UCSD-AML1 (cell line): ENCODE measurements around the gene PRKD1.

ENCODE experiments used
- DNase-seq: peaks from one replicate; lab custom pipeline; 2025; ENCODE audit not compliant: unreplicated experiment; lab: John Stamatoyannopoulos, UW

PRKD1 gene

DNA sequence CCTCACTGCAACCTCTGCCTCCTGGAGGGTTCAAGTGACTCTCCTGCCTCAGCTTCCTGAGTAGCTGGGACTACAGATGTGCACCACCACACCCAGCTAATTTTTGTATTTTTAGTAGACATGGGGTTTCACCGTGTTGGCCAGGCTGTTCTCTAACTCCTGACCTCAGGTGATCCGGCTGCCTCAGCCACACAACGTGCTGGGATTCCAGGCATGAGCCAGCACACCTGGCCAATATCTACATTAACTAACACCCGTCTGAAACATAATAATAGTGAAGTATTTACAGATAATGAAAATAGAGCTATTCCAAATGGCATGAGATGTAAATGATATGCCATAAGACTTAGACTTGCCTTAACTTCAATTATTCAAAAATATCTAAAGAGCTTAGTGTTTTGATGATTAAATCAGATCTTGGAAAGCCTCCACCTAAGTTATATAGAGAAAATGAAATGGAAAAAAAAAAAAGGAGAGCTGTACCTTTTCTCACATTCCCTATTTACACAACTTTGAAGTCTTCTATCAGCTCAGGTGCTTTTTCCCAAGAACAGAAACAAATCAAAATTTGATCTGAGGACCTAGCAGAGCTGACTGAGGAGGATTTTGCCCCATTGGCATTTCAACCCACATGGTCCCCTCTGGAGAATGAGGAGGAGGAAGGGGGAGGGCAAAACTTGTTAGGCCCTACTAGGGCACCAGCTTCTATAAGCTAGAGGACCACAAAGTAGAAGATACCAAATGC lies 309.2 kb downstream of the PRKD1 start:
- no peak for DNase-seq

DNA sequence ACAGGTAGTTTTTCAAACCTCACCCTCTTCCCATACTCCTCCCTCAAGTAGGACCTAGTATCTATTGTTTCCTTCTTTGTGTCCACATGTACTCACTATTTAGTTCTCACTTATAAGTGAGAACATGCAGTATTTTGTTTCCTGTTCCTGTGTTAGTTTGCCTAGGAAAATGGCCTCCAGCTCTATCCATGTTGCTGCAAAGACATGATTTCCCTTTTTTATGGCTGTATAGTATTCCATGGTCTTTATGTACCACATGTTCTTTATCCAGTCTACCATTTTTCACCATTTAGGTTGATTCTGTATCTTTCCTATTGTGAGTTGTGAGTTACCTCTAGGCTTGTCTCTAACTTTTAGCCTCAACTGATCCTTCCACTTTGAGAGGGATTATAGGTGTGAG lies 310.7 kb downstream of the PRKD1 start:
- no peak for DNase-seq

DNA sequence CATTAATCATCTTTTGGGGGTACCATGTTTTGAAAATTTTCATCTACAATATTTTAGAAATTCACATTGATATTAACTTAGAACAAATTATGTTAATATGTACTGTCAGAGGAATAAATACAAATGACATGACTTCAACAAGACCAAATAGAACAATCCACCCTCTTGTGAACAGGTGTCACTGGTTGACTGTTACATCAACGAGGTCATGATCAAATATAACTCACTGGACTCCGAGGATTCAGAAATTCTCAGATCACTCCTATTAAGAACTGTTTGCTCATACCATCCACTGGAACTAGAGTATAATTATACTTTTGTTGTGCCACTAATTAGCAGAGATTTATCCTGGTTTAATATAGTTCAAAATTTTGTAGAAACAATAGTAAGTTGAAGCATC lies 318.8 kb downstream of the PRKD1 start:
- DNase-seq: no peak

DNA sequence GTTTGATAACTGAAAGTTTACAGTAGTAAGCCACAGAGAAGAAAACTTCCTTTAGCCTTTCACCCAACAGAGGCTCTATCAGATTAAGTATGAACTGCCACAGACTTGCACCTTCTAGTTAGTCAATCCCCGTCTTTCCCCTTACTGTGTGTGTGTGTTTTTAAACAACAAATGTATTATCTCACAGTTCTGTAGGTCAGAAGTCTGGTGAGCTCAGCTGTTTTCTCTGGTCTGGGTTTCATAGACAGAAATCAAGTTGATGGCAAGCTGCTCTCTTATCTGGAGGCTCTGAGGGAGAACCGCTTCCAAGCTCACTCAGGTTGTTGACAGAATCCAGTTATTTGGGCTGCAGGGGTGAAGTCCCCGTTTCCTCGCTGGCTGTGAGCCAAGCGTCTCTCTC lies 320.5 kb downstream of the PRKD1 start:
- no peak for DNase-seq

DNA sequence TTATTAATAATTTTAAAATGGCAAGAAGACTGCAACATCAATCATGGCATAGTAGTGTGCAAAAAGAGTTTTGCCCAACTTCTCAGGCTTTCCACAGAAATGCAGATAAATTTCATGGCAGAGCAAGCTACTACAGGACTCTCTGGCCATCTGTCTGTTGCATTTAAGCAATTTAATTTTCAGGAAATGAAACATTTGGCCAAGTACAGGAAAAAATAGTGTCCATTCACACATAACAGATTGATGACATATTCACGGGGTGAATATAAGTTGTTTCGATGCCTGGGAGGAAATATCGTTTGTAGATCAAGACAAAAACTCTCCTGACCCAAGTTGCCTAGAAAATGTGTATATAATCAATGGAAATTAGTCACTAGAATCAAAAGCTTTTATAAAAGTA lies 324.0 kb downstream of the PRKD1 start:
- no peak for DNase-seq

DNA sequence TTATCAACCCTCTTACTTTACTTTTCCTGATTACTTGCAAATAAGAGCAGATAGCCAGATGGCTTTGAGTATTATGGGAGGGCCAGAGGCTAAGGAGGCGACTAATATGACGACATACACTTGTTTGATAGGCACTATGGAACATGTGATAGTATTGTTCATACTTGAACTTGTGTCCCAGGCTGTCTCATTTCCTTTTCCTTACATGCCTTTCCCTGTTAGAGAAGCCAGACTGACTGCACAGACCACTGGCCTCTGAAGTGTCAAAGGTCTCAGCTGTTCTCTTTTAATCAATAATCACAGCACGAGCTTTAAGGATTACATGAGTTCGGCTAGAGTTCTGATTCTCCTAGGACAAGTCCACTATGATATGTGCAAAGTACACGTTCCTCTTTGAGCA lies 326.0 kb downstream of the PRKD1 start:
- DNase-seq: no peak

DNA sequence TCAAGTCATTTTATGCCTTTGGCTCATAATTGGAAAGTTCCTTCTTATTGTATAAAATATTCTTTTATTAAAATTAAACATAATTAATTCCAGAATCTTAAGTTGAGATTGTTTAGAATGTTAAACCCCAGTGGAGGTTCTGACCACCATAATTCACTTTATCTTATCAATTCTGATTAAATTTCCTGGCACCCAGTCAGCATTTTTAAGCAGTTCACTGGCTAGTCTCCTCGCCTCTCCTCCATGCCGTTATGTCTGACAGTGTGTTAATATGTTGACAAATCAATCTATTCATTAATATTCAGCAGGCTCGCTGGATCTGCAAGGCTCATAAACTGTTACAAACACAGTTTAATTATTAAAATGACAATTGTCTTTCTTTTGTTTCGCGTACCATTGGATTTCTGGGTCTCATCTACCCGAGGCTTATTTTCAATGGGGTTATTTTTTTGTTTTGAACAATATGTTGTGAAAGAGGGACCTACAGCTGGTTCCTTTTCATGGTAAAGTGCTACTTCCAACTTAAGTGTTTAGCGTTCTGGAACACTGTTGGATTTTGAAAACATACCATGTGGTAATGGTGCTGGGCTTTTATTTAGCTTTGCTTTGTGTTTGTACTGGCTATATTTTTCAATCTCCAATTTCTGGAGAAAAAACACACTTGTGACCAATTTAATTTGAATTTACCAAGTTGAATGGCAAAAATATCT lies 339.7 kb downstream of the PRKD1 start:
- DNase-seq: no peak

GRCh38 chr14:29587046-29587445 lies 340.6 kb downstream of the PRKD1 start:
- DNase-seq: no peak

DNA sequence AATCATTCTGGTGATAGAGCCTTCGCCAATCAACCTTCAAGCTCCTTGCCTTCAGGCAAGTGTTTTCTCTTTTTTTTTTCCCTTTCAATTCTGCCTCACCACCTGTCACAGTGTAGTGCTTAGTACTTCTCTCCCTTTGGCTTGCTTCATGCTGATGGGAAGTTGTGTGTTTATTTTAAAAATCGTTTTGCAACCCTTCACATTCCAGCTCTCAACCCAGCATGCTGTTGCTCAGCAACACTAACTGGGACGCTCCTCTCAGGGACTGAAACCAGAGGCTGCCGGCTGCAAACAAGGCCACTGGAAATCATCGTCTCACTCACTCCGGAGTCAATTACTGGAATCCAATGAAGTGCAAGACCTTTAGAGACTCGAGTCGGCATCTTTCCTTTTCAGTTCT lies 342.7 kb downstream of the PRKD1 start:
- no peak for DNase-seq

- no peak for DNase-seq
Observed at GRCh38 chr14:29580763-29581162, 346.9 kb downstream of the PRKD1 start.

- DNase-seq: no peak
Observed at GRCh38 chr14:29579838-29580237, 347.8 kb downstream of the PRKD1 start.

DNA sequence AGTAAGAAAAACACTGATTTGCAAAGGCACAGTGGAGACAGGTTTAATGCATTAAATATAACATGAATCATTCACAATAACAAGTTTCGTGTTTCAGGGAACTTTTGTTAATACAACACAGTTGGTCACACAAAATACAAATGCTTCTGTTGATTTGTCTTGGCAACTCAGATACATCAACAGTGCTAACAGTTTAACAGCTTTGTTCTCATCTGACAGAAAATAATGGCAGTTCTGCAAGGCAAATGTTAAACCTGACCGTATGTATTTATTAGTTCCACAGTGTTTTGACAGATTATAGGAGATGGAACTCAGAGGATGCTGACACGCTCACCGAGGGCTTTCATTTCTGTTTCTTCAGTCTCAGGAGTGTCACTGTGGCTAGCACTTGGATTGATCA lies 350.7 kb downstream of the PRKD1 start:
- DNase-seq: no peak

GRCh38 chr14:29569194-29569593 lies 358.5 kb downstream of the PRKD1 start:
- no peak for DNase-seq

DNA sequence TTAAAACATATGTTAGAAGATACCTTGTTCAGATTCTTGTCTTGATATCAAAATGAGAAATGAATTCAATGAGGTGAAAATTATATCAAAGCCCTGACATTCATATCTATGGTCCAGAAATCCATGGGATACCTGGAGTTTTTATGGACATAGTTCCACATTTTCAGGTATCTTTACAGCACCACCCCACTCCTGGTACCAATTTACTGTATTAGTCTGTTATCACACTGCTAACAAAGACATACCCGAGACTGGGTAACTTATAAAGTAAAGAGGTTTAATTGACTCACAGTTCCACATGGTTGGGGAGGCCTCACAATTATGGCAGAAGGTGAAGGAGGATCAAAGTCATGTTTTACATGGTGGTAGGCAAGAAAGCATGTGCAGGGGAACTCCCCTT lies 361.5 kb downstream of the PRKD1 start:
- DNase-seq: no peak

- DNase-seq: no peak
Observed at GRCh38 chr14:29558516-29558915, 369.1 kb downstream of the PRKD1 start.

- no peak for DNase-seq
Observed at GRCh38 chr14:29554335-29554734, 373.3 kb downstream of the PRKD1 start.

DNA sequence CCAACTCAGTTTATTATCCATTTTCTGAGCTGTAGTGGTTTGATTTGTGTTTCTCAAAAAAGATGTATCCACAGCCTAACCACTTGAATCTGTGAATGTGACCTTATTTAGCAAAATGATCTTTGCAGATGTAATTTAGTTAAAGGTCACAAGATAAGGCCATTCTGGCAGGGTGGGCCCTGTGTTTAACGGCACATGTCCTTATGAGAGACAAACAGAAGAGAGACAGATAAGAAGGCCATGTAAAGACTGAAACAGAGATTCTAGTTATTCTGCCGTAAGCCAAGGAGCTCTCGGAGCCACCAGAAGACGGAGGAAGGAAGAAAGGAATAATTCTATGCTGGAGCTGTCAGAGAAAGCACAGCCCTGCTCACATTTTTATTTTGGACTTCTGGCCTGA lies 374.2 kb downstream of the PRKD1 start:
- no peak for DNase-seq

DNA sequence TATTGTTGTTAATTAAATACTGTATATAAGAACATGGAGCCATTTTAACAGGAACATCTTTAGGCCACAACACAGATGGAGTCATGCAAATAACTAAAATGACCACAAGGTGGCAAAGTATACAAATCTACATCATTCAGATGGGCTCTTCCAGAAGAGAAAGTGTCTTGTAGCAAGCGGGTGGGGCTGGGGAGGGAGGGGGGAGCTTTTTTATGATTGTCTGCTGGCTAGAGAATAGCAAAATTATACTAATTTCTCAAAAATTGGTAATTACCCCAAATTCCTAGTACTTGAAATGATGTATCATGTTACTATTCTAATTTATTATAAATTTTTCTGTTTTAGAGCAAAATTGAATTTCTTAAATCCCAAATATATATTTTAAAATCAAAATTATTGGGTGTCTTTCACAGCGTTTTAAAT lies 378.7 kb downstream of the PRKD1 start:
- DNase-seq: no peak

- DNase-seq: no peak
Observed at GRCh38 chr14:29545714-29546113, 381.9 kb downstream of the PRKD1 start.

DNA sequence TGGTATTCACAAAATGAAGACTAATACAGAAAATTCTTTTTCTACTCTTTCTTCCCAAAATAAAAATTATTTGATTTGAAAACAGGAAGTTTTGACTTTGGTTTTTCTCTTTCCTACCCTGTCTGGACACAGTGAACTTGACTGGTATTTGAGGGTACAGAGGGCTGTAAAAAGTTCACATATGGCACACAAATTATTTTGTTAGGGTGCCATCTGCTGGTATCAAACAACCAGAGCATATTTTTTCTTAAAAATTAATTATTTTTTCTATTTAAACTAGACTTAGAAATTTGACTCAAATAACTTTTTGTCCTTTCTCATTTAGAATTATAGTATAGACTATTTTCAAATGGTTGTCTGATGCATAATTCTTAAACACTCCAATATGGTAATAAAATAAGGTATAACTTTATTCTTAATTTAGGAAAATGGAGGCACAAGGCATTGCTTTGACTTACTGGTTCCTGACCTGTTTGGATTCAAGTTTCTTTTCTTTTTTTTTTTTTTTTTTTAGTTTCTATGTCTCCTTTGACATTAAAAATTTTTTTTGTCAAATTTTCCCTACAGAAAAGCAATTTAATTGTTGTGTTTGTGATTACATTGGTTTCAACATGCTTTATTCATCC lies 390.6 kb downstream of the PRKD1 start:
- DNase-seq: no peak

DNA sequence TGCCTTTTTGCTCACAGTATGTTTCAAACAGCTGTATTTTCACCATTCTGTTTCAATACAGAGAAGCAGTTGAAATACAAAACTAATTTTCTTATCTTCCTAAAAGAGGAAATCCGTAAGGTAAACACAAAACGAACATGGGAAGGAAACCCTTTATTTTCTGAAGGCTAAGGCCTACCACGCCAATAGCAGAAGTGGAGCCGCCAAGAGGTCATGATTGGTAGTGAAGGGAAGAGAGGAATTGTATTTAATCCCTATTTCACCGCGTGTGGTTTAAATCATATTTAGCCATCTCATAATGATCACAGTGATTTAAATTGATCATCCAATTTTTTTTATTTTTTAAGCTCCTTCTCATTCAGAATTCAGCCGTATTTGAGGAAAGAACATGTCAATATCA lies 398.2 kb downstream of the PRKD1 start:
- DNase-seq: no peak

DNA sequence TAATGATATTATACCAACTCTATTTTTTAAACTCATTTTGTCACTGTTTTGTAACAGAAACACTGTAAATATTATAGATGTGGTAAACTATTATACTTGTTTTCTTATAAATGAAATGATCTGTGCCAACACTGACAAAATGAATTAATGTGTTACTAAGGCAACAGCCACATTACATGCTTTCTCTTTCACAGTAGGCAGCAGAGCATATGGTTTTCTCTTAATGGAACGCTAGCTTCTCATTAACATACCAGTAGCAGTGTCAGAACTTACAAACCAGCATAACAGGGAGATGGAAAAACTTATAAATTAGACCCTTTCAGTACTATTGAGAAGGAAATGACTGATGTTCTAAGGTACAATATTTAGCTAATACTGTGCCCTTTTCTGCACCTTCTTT lies 398.8 kb downstream of the PRKD1 start:
- DNase-seq: no peak
